ENCODE measurements around the gene PCBD2. TPM values are rescaled to one million over a fixed set of nuclear protein-coding genes. Genes with fewer than 3 reads are reported as not detected.

PCBD2 gene
- 7.7 and 9.0 TPM in 2 replicates for total RNA-seq

DNA sequence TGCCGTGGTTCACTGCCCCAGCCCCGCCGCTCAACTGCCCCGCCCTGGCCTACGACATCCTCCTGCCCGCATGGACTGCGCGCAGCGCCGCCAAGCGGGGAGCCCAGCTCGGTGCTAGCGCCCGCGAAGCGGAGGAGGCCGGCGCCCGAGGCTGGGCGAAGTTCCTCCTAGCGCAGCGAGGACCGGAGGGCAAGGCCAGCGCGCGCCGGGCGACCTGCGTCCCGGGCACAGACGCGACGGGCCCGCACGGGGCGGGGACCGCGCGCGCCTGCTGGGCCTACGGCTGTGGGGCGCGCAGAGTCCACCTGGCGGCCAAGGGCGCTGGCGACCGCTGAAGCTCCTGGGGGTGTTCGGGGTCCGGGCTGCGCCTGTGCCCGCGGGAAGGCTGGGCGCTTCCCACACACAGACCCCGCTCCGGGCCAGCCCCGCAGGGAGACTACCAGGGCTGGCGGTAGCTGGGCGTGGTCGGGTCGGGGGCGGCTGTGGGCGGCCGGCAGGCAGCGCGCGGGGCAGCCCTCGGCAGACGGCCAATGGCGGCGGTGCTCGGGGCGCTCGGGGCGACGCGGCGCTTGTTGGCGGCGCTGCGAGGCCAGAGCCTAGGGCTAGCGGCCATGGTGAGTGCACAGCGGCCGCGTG is at the start of gene PCBD2:
PCBD2 (plus strand) TSS at position 522 of the 636 bp plus-strand sequence; CDS start at position 531, 9 bp downstream.

GRCh38 chr5:134873987-134874830 is 30.7 kb upstream of the PCBD2 start, which contains the start of gene TXNDC15:
Gene TXNDC15, plus strand, starts transcription at chr5:134874371. Its CDS starts 57 bp downstream, at chr5:134874428.

GRCh38 chr5:134967607-134968006 is 62.7 kb downstream of the PCBD2 start, which contains the start of gene CATSPER3:
Gene CATSPER3, plus strand, starts transcription at chr5:134967907. Its CDS starts 85 bp downstream, at chr5:134967992.

Small RNAs within 50 kb of the gene (small RNA-seq; reads per million reads assigned to genes)
- gene MIR4461: not detected
- not detected for gene MTND3P25
- not detected for gene MTND4LP30

Other genes with a start within 250 kb of the PCBD2 start
- 50.5 and 52.9 TPM in 2 replicates for gene CAMLG, start 166.6 kb upstream of the PCBD2 start, total RNA-seq
- 29.4 and 32.0 TPM in 2 replicates for gene DDX46, start 146.4 kb upstream of the PCBD2 start, total RNA-seq
- gene C5orf24, start 59.2 kb upstream of the PCBD2 start, total RNA-seq: 53.9 and 62.1 TPM in 2 replicates
- gene TXNDC15, start 30.8 kb upstream of the PCBD2 start, total RNA-seq: 129 and 131 TPM in 2 replicates
- gene CATSPER3, start 62.8 kb downstream of the PCBD2 start, total RNA-seq: 0.13 and 0.32 TPM in 2 replicates
- gene PITX1, start 129.1 kb downstream of the PCBD2 start, total RNA-seq: 162 and 175 TPM in 2 replicates

Data from articular chondrocyte of knee joint (primary cell).